ENCODE results near the gene VCP.

VCP gene

GRCh38 chr9:35108461-35108860, 36.0 kb upstream of the VCP start:
- Histone ChIP-seq H3K9me3 (no peaks in the 10 kb centered on the region), H3K4me3 (ENCODE audit: low read depth, low read length) (no peak overlapping the region), H3K27me3 (no peaks in the 10 kb centered on the region), H3K4me1 (peaks cover 10% of the 10 kb centered on the region), H3K36me3 (no peaks in the 10 kb centered on the region)
- no peak for DNase-seq
- TF ChIP-seq CTCF (IDR thresholded peaks at IDR 0.05; ENCODE audit: low read depth, low read length): no peak

- Histone ChIP-seq H3K27me3 (no peaks in the 10 kb centered on the region), H3K4me1 (peaks cover 10% of the 10 kb centered on the region), H3K9me3 (no peaks in the 10 kb centered on the region), H3K4me3 (ENCODE audit: low read depth, low read length) (no peak overlapping the region), H3K36me3 (no peaks in the 10 kb centered on the region)
- DNase-seq: no peak
- TF ChIP-seq CTCF (IDR thresholded peaks at IDR 0.05; ENCODE audit: low read depth, low read length): no peak
Observed at GRCh38 chr9:35107297-35108290, 35.2 kb upstream of the VCP start.

- TF ChIP-seq CTCF (IDR thresholded peaks at IDR 0.05; ENCODE audit: low read depth, low read length): no peak
- no peaks in the 10 kb centered on the region for H3K9me3 ChIP-seq
- no peak for DNase-seq
- H3K4me1 ChIP-seq: peaks cover 7% of the 10 kb centered on the region
- H3K27me3 ChIP-seq: no peaks in the 10 kb centered on the region
- peaks cover 3% of the 10 kb centered on the region; the same call in 1 of the 2 replicates for H3K36me3 ChIP-seq
- H3K4me3 ChIP-seq (ENCODE audit: low read depth, low read length): no peak overlapping the region
Observed at GRCh38 chr9:35106343-35106730, 33.9 kb upstream of the VCP start.

- Histone ChIP-seq H3K9me3 (no peaks in the 10 kb centered on the region), H3K4me1 (peaks cover 7% of the 10 kb centered on the region), H3K36me3 (peaks cover 3% of the 10 kb centered on the region), H3K4me3 (ENCODE audit: low read depth, low read length) (no peak overlapping the region), H3K27me3 (no peaks in the 10 kb centered on the region)
- TF ChIP-seq CTCF (IDR thresholded peaks at IDR 0.05; ENCODE audit: low read depth, low read length): no peak
- no peak for DNase-seq
Observed at GRCh38 chr9:35105571-35106342, 33.3 kb upstream of the VCP start.

GRCh38 chr9:35105126-35105525, 32.7 kb upstream of the VCP start:
- Histone ChIP-seq H3K27me3 (no peaks in the 10 kb centered on the region), H3K4me1 (peaks cover 7% of the 10 kb centered on the region), H3K9me3 (no peaks in the 10 kb centered on the region), H3K4me3 (ENCODE audit: low read depth, low read length) (no peak overlapping the region), H3K36me3 (peaks cover 8% of the 10 kb centered on the region)
- no peak for DNase-seq
- TF ChIP-seq CTCF (IDR thresholded peaks at IDR 0.05; ENCODE audit: low read depth, low read length): no peak

Data from BE2C (cell line).